Measurements from ENCODE around the gene SORCS3.
"Not testable (repeated sequence)": the region's sequence is repeated elsewhere in the genome, so short reads cannot be mapped to it uniquely, and the experiment has no call there.

The SORCS3 gene

DNA sequence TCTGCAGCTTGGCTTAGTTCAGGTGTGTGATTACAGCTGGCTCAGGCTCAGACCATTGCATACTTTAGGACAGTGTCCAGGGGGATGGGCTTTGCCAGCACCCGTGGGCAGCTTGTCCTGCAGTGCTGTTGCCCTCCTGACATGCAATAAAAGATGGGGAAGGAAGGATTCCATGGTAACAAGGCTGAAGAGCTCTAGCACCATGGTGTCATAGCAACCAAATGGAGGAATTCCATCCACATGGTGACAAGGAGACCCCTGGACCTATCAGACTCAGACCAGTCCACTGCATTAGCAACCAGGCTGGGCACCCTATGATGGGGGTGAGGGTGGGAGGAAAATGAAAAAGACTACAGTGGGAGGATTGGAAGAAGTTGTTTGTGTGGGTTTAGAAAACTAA lies 49.9 kb downstream of the SORCS3 start:
- DNase-seq (ENCODE audit: low spot score), result no peak

DNA sequence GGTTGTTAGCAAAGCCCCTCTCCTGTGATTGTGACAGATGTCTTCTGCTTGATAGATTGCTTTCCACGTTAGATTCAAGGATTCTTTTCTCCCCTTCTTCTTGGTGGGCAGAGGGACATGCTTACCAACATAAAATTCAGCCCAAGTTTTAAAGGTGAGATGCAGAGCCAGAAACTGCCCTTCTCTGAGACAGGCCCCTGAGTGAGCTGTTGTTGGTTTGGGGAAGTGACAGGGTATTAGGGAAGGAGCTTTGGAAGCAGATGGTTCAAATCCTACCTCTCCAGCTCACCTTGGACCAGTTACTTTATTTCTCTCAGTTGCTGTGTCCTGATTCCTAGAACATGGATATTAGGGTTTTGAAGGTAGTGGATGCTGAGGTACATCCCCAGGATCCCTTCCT lies 53.0 kb downstream of the SORCS3 start:
- no peak for DNase-seq (ENCODE audit: low spot score)

DNA sequence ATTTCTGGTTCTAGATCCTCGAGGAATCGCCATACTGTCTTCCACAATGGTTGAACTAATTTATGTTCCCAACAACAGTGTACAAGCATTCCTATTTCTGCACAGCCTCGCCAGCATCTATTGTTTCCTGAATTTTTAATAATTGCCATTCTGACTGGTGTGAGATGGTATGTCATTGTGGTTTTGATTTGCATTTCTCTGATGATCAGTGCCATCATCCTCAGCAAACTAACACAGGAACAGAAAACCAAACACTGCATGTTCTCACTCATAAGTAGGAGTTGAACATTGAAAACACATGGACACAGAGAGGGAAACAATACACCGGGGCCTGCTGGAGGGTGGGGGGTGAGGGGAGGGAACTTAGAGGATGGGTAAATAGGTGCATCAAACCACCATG lies 62.2 kb downstream of the SORCS3 start:
- not testable (repeated sequence) for DNase-seq (ENCODE audit: low spot score)

DNA sequence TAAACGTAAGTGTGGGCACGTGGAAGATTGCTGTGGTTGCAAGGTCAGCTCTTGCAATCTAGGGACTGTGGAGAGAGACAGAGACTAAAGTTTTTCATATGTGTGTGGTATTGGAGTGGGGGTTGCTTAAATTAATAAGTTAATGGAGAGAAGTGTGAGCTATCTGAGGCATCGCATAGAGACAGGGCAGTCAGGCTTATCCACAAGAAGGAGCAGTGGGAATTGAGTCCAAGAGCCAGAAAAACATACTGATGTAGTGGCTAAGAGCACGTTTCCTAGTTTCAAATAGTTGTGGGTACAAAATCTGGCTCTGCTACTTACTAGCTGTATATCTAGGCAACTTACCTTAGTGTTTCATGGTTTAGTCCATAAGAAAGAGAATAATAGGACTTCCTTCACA lies 65.8 kb downstream of the SORCS3 start:
- no peak for DNase-seq (ENCODE audit: low spot score)

DNA sequence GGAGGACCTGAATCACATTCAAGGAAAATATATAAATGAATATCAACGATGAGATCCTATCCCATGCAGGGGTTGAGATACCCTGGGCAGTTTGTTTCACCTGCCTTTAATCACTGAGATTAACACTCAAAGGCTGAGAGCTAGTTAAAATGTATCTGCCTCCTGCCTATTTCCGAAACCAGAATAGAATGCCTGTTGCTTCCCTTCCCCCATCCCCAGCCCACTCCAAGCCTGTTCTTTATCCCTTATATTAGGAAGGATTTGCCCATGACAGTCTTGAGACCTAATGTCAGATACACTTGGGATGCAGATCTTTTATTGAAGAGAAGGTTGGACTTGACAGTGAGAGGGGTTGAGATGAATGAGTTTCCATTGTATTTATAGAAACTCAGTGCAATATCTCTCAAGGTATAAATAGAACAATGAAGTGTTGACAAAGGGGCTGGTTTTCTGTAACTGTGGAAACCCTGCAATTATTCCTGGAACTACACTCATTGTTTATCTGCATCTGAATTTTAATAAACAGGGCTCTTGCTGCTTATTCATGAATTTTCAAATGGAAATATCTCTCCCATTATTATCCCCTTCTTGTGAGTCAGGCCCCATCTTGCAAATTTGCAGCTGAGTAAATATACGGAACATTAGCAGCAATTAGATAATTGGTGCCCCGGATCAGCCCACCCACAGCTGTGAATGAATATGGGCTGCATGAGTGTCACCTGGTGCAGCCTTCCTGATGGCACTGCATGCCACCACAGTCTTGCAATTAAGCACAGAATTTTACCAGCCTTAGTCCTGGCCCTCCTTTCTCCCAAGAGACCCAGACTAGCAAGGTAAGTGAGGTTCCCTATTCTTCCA lies 66.7 kb downstream of the SORCS3 start:
- no peak for DNase-seq (ENCODE audit: low spot score)

- no peak for DNase-seq (ENCODE audit: low spot score)
Measured at GRCh38 chr10:104711302-104711721, 70.2 kb downstream of the SORCS3 start.

- not testable (repeated sequence) for DNase-seq (ENCODE audit: low spot score)
Measured at GRCh38 chr10:104730593-104730992, 89.5 kb downstream of the SORCS3 start.

GRCh38 chr10:104731192-104731591 lies 90.1 kb downstream of the SORCS3 start:
- no peak for DNase-seq (ENCODE audit: low spot score)

GRCh38 chr10:104732222-104732621 lies 91.1 kb downstream of the SORCS3 start:
- DNase-seq (ENCODE audit: low spot score), result no peak

GRCh38 chr10:104734433-104734832 lies 93.3 kb downstream of the SORCS3 start:
- DNase-seq (ENCODE audit: low spot score), result no peak

- no peak for DNase-seq (ENCODE audit: low spot score)
Measured at GRCh38 chr10:104735036-104735756, 94.1 kb downstream of the SORCS3 start.

GRCh38 chr10:104735757-104736391 lies 94.8 kb downstream of the SORCS3 start:
- no peak for DNase-seq (ENCODE audit: low spot score)

GRCh38 chr10:104741127-104741526 lies 100.0 kb downstream of the SORCS3 start:
- no peak for DNase-seq (ENCODE audit: low spot score)

- DNase-seq (ENCODE audit: low spot score), result no peak
Measured at GRCh38 chr10:104744052-104744451, 103.0 kb downstream of the SORCS3 start.

DNA sequence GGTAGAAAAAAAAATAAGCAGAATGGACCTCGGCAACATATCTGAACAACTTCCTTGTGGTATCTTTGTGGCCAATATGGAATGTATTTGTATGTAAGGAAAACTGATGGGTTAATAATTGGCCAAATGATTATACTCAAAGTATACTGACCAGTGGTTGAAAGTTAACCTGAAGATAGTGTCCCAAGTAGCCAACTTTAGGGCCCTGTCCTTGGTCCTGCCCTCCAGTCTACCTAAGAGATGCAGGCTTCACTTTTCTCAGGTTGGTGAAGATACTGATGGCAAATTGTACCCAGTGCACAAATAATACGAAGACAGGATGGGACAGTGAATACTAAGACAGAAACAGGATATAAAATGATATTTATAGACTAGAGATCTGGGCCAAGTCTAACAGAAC lies 109.2 kb downstream of the SORCS3 start:
- DNase-seq (ENCODE audit: low spot score), result no peak

GRCh38 chr10:104762793-104763192 lies 121.7 kb downstream of the SORCS3 start:
- no peak for DNase-seq (ENCODE audit: low spot score)

DNA sequence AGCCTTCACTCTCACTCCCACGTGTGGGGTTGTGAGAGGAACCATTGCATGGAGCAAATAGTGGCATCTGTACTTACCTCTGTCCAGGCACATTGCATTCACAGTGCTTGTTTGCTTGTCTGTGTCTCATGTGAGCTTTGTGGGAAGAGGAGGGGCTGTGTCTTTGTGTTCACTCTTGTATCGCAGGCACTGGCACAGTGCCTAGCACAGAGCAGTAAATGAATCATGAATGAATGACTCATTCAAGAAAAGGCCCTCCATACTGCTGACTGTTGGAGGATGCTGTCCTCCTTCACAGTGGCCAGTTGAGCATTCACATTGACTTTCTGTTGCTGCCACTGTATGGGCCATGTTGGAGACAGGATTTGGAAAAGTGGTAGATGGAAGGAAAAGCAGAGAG lies 125.3 kb downstream of the SORCS3 start:
- peak; percentile 5 for DNase-seq (ENCODE audit: low spot score)

DNA sequence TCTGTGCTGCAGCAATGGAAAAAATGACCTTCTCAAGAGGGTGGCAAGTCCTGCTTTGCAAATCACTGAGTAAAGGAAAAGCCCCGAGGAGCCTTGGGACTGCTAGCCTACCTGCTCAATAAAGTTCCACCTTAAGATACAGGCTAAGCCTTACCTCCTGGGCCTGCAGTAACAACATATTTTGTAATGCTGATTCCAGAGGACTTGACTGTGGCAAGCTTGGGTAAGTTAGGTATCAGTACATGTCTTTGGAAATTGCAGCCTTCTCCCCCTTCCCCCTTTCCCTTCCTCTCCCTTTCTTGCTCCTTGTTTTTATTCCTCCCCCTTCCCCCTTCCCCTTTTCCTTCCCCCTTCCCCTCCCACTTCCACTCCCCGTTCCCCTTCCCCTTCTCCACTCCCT lies 126.2 kb downstream of the SORCS3 start:
- no peak for DNase-seq (ENCODE audit: low spot score)

DNA sequence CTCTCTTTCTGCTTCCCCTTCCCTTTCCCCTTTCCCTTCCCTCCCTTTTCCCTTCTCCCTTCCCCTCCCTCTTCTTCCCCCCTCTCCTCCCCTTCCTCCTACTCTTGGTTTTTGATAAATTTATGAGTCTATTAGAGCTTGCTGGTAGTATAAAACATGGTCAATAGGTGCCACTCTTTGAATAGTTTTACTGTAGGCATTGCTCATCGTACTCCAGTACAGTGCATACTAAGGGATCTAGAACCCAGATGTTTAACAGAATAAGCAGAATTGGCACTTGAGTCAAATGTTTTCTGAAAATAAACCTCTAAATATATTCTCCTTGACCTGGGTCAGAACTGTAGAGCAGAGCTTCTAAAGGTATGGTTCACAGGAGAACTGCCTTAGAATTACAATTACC lies 126.7 kb downstream of the SORCS3 start:
- DNase-seq (ENCODE audit: low spot score), result peak; percentile 29

DNA sequence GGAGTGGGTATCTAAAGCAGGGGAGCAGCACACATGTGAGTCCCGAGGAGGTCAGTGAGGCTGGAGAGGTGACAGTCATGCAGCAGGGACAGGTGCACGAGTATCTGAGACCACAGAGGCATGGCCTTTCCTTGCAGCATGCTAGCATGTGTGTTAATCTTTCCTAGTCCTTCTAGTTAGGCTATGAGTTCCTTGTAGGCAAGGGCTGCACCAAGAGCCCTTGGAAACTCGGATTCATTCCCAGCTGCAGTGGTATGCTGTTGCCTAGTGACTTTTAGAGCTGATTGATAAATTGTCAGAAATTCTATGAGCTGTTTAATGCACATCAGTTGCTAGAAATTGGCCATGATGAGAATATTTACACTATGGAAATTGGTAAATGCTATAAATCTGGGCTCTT lies 132.0 kb downstream of the SORCS3 start:
- DNase-seq (ENCODE audit: low spot score), result no peak

- DNase-seq (ENCODE audit: low spot score), result no peak
Measured at GRCh38 chr10:104774234-104774633, 133.1 kb downstream of the SORCS3 start.

GRCh38 chr10:104777086-104777799 lies 136.2 kb downstream of the SORCS3 start:
- DNase-seq (ENCODE audit: low spot score), result no peak

All from SW480 (cell line).